Stomach smooth muscle (tissue), 2 donors: ENCODE measurements around the gene GRM4.
"Not testable (repeated sequence)": the region's sequence is repeated elsewhere in the genome, so short reads cannot be mapped to it uniquely, and the experiment has no call there.

Source experiments
- H3K27ac ChIP-seq: one replicate; pipeline ENCODE4 v1.7.0; 2013; ENCODE audit warnings: mild to moderate bottlenecking, low read length, inconsistent platforms
- H3K27me3 ChIP-seq, 2 donors: one replicate each; pipeline ENCODE4 v1.7.0; 2013; ENCODE audit warnings: low read length in 2 of 2; ENCODE audit not compliant: insufficient read depth in 2 of 2, control insufficient read depth in 1 of 2
- H3K36me3 ChIP-seq, 2 donors: one replicate each; pipeline ENCODE4 v1.7.0; 2013; ENCODE audit warnings: low read length in 2 of 2; ENCODE audit not compliant: control insufficient read depth in 2 of 2, insufficient read depth in 2 of 2
- H3K4me1 ChIP-seq: one replicate; pipeline ENCODE4 v1.7.0; 2013; ENCODE audit warnings: low read length; ENCODE audit not compliant: control insufficient read depth, insufficient read depth
- H3K4me3 ChIP-seq, 2 donors: one replicate each; pipeline ENCODE4 v1.7.0; 2013; ENCODE audit warnings: low read length in 2 of 2
- H3K9ac ChIP-seq, 2 donors: one replicate each; pipeline ENCODE4 v1.7.0; 2013; ENCODE audit warnings: low read length in 2 of 2, mild to moderate bottlenecking in 1 of 2
- H3K9me3 ChIP-seq, 2 donors: one replicate each; pipeline ENCODE4 v1.7.0; 2013; ENCODE audit warnings: low read length in 2 of 2; ENCODE audit not compliant: control insufficient read depth in 2 of 2
- donor health status: healthy.
- donor health status: Pancreatic carcinoma.

GRM4 gene

GRCh38 chr6:34018961-34019606 lies 126.8 kb downstream of the GRM4 start:
- Histone ChIP-seq H3K9me3 (no peaks in the 10 kb centered on the region), H3K27me3 (no peaks in the 10 kb centered on the region), H3K4me1 (no peaks in the 10 kb centered on the region), H3K36me3 (no peaks in the 10 kb centered on the region), H3K4me3 (no peak overlapping the region), H3K27ac (no peak overlapping the region), H3K9ac (no peak overlapping the region)

DNA sequence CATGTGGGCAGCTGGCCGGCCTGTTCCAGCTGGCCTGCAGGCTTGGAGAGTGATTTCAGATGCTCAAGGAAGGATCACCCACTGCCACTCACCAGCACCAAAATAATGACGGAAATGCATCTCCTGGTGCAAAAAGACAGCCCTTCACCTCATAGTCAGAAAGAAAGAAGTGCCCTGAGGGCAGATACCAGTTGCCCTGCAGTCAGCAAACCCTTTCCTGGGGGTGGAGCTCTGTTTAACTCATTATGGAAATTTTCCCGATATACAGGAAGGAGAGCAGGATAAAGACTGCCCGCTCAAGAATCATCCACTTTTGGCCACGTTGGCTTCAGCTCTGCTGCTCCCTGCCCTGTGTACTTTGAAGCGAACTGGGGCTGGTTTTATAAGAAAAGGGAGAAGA lies 127.9 kb downstream of the GRM4 start:
- Histone ChIP-seq H3K27me3 (no peaks in the 10 kb centered on the region), H3K9me3 (no peaks in the 10 kb centered on the region), H3K4me1 (no peaks in the 10 kb centered on the region), H3K4me3 (no peak overlapping the region), H3K36me3 (no peaks in the 10 kb centered on the region), H3K9ac (no peak overlapping the region), H3K27ac (no peak overlapping the region)

- no peak overlapping the region for H3K9ac ChIP-seq
- H3K9me3 ChIP-seq, result no peaks in the 10 kb centered on the region
- H3K4me3 ChIP-seq, result no peak overlapping the region
- no peaks in the 10 kb centered on the region for H3K27me3 ChIP-seq
- no peaks in the 10 kb centered on the region for H3K36me3 ChIP-seq
- no peaks in the 10 kb centered on the region for H3K4me1 ChIP-seq
- no peak overlapping the region for H3K27ac ChIP-seq
These were observed 128.6 kb downstream of the GRM4 start for GRCh38 chr6:34017106-34017805.

GRCh38 chr6:34016573-34016972 lies 129.3 kb downstream of the GRM4 start:
- H3K36me3 ChIP-seq, H3K9me3 ChIP-seq, H3K27ac ChIP-seq, H3K4me1 ChIP-seq, H3K9ac ChIP-seq, H3K4me3 ChIP-seq, H3K27me3 ChIP-seq: not testable (repeated sequence)

- Histone ChIP-seq H3K4me3 (no peak overlapping the region), H3K36me3 (no peaks in the 10 kb centered on the region), H3K9me3 (no peaks in the 10 kb centered on the region), H3K4me1 (no peaks in the 10 kb centered on the region), H3K27ac (no peak overlapping the region), H3K27me3 (no peaks in the 10 kb centered on the region), H3K9ac (no peak overlapping the region)
These were observed 130.3 kb downstream of the GRM4 start for GRCh38 chr6:34015586-34015985.

DNA sequence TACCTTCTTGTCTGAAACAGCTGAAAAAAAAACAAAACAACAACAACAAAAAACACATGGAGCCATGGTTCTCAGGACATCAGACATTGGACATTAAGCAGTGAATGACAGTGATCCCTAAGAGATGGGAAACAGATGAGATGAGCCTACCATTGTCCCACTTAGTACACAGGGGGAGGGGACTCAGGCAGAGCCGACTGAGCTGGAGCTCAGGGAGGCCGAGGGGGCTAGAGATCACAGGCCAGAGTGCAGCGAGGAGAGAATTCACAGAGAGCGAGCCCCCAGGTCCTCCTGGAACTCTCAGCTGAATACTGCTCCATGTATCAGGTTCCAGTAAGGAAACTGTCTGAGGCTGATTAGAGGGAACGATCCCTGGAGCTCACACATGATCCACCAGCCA lies 134.6 kb downstream of the GRM4 start:
- no peaks in the 10 kb centered on the region for H3K36me3 ChIP-seq
- H3K9ac ChIP-seq, result no peak overlapping the region
- peaks cover 4 to 9% of the 10 kb centered on the region in 2 donors for H3K9me3 ChIP-seq
- no peaks in the 10 kb centered on the region for H3K4me1 ChIP-seq
- no peak overlapping the region for H3K4me3 ChIP-seq
- peaks cover 0 to 2% of the 10 kb centered on the region in 2 donors for H3K27me3 ChIP-seq
- H3K27ac ChIP-seq, result no peak overlapping the region

DNA sequence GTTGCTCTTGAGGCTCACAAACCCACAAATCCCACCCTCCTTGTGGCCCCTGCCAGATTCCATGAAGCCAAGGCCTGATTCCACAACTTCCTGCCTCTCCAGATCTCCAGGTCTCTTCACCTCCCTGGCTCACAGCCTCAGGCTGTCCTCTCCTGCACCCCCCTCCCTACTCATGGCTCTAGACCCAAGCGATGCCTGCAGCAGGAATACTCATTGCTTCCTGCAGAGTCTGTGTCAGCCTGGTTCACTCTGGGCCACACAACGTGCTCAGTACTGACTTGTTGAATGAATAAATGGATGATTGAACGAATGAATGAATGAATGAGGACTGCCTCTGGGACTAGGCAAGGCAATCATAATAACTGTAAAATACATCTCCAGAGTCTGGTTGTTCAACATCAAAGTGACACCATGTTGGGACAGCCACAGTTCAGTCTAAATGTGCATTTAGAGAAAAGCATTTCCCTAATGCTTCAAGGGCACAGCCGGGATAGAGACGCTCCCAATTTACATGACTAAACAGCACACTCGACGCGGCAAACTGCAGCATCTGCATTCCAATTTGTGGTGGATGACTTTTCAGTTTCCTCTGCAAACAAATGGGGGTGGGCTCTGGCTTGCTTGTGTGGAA lies 139.9 kb downstream of the GRM4 start:
- Histone ChIP-seq H3K4me1 (no peaks in the 10 kb centered on the region), H3K9ac (no peak overlapping the region), H3K27ac (no peak overlapping the region), H3K9me3 (peaks cover 9 to 10% of the 10 kb centered on the region in 2 donors), H3K27me3 (peaks cover 0 to 7% of the 10 kb centered on the region in 2 donors), H3K36me3 (no peaks in the 10 kb centered on the region), H3K4me3 (no peak overlapping the region)

DNA sequence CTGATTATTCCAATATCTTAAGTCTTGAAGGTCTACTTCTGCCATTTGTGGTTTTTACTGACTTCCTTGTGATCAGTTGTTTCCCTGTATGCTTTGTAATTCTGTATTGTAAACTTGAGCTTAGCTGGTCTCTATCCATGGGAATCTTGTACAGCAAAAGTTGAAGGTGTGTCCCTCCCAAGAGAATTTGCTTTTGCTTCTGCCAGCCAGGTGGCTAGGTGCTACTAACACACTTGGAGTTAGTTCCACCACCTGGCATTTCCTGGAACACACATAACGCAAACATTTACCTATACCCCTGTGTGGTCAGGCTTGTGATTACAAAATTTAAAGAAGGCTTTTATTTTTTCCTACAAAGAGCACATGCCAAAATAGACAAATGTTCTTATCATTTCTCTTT lies 141.2 kb downstream of the GRM4 start:
- no peak overlapping the region for H3K9ac ChIP-seq
- no peak overlapping the region for H3K4me3 ChIP-seq
- H3K4me1 ChIP-seq, result no peaks in the 10 kb centered on the region
- peaks cover 0 to 6% of the 10 kb centered on the region in 2 donors for H3K27me3 ChIP-seq
- H3K27ac ChIP-seq, result no peak overlapping the region
- peaks cover 9 to 10% of the 10 kb centered on the region in 2 donors for H3K9me3 ChIP-seq
- H3K36me3 ChIP-seq, result no peaks in the 10 kb centered on the region

- no peaks in the 10 kb centered on the region for H3K36me3 ChIP-seq
- H3K9ac ChIP-seq, result no peak overlapping the region
- no peak overlapping the region for H3K27ac ChIP-seq
- no peak overlapping the region for H3K4me3 ChIP-seq
- H3K4me1 ChIP-seq, result no peaks in the 10 kb centered on the region
- H3K27me3 ChIP-seq, result peaks cover 0 to 5% of the 10 kb centered on the region in 2 donors
- peaks cover 6 to 10% of the 10 kb centered on the region in 2 donors for H3K9me3 ChIP-seq
These were observed 141.9 kb downstream of the GRM4 start for GRCh38 chr6:34003962-34004361.

DNA sequence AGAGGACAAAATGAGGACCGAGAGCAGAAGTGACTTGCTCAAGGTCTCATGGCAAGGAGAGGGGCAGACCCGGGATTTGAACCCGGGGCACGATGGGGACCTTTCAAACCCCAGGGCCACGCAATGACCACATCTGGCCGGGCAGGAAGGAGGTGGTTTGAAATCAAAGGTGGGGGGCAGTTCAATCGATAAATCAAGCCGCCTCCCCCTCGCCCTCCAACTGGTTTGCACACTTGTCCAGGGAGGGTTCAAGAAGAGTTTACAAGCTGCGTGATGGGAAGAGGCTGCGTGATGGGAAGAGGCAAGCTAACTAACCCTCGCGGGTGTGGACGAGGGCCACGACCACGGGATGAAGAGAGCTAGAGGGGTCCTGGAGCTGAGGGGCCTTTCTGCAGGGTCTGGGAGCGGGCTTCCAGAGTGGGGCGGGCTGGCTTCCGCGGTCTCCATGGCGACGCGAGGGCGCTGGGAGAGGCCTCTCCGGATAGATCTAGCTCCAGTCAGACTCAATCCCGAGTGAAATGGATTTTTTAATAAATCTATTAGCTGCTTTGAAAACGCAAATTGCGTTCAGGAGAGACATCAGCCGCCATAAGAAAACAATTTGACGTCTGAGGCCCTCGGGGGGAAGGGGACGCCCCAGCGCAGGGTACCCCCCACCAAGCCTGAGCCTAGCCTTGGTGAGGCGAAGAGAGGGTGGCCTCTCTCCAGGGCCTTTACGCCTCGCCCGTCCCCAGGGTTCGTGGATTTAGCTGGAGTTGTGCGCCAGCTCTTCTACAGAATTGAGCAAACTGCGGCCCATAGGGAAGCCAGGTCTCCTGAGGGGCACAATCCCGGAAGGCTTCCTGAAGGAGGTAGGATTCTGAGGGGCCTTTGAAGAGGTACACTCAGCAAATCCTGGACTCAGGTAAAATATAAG lies 143.9 kb downstream of the GRM4 start:
- no peaks in the 10 kb centered on the region for H3K36me3 ChIP-seq
- H3K4me3 ChIP-seq, result no peak overlapping the region
- no peak overlapping the region for H3K9ac ChIP-seq
- no peak overlapping the region for H3K27ac ChIP-seq
- peaks cover 0 to 11% of the 10 kb centered on the region in 2 donors for H3K9me3 ChIP-seq
- no peaks in the 10 kb centered on the region for H3K4me1 ChIP-seq
- peaks cover 0 to 5% of the 10 kb centered on the region in 2 donors for H3K27me3 ChIP-seq
